HG03571 (cell line): ENCODE results near the gene P2RX7.
"Not testable (repeated sequence)": the region's sequence is repeated elsewhere in the genome, so short reads cannot be mapped to it uniquely, and the experiment has no call there.

Source experiments
- ATAC-seq: cut with Tn5 transposase; IDR thresholded peaks from one replicate; pipeline ENCODE4 v1.9.1; 2021; ENCODE audit not compliant: unreplicated experiment

Gene P2RX7

DNA sequence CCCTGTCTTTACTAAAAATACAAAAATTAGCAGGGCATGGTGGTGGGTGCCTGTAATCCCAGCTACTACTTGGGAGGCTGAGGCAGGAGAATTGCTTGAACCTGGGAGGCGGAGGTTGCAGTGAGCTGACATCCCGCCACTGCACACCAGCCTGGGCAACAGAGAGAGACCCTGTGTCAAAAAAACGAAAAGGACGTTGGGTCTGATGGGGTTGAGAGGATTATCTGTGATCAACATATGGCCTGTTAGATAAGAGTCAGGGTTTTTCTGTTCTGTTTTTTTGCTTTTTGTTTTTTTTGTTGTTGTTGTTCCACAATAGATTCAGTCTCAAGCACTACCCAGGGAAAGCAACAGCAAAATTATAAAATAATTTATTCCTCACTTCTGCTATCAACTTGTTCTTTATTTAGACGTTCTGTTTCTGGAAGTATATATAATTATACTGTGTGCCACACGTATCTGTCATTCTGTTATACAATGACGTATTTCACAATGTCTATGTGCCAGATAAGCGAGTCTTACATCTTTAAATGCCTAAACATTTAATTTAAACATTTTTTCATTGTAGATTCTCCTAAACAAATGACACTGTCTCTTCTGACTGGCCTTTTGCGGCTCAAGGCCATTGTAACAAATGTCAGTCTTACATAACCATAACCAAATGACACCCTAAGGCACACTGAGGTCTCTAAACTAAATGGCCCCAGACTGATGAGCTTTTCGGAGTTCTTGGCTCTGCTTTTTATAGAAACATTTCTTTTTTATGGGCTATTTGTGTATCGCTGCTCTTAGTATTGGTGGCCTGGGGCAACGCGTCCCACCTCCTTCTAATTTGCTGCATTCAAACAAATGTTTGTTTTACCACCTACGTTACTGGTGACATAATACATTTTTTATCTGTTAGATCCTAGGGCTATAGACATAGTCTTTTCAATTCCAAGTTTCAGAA, 70.0 kb downstream of the P2RX7 start:
- no peak for ATAC-seq

DNA sequence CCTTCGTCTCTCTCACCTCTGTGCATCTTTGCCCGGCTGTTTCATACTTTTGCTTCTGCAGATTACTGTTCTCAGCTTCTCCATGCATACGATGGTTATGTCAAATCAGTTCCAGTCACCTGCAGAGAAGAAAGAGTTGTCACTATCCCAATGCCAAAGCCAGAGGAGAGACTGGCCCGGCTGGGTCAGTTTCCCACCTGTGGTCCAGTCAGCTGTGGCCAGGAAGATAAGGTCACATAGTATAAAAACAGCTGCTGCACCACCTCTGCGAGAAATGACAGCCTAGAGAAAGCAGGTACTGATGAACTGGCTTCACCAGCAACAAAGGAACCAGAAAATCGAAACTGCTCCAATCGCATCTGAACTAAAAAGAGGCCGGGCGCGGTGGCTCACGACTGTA, 70.8 kb downstream of the P2RX7 start:
- no peak for ATAC-seq

- ATAC-seq: no peak
Measured at GRCh38 chr12:121205491-121205890, 72.8 kb downstream of the P2RX7 start.

DNA sequence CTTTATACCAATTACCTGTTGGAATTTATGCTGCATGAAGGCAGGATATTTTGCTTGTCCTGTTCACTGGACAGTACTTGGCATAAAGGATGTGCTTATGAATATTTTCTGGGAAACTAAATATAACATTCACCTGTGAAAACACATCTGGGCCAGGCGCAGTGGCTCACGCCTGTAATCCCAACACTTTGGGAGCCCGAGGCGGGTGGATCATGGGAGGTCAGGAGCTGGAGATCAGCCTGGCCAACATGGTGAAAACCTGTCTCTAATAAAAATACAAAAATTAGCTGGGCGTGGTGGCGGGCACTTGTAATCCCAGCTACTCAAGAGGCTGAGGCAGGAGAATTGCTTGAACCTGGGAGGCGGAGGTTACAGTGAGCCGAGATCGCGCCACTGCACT, 75.9 kb downstream of the P2RX7 start:
- not testable (repeated sequence) for ATAC-seq

GRCh38 chr12:121209221-121209620, 76.5 kb downstream of the P2RX7 start:
- no peak for ATAC-seq

- peak; percentile 77 for ATAC-seq
Measured at GRCh38 chr12:121209624-121210572, 77.2 kb downstream of the P2RX7 start, which contains the start of gene P2RX4. TSS of gene P2RX4 (plus strand) at chr12:121210129. CDS start at chr12:121210165, 36 bp downstream.

- no peak for ATAC-seq
Measured at GRCh38 chr12:121212875-121213274, 80.2 kb downstream of the P2RX7 start.

DNA sequence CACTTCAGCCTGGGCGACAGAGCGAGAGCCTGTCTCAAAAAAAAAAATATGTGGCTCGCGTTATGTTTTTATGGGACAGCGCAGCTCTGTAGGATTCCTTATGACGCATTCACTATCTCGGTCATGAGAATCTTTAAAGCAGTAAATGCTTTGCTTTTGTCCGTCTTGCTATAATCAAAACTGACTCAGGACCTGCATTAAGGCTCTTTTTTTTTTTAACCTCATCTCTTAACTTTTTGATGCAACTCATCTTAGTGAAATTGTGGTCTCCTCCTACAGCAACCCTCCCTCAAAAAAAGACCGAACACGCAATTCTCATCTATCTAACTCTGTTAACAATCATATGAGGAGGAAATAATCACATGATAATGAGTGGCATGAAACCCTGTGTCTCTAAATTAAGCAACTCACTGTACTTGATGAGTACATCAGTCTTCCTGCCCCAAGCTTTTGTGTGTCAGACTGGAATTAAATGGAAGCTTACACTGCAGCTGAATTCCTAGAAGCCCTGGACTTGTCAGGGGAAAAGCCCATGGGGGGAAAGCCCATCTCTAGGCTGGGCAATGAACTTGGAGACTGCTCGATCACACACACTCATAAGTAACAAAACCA, 81.6 kb downstream of the P2RX7 start:
- no peak for ATAC-seq

GRCh38 chr12:121214855-121215745, 82.4 kb downstream of the P2RX7 start:
- ATAC-seq: no peak

- no peak for ATAC-seq
Measured at GRCh38 chr12:121216102-121216501, 83.4 kb downstream of the P2RX7 start.

DNA sequence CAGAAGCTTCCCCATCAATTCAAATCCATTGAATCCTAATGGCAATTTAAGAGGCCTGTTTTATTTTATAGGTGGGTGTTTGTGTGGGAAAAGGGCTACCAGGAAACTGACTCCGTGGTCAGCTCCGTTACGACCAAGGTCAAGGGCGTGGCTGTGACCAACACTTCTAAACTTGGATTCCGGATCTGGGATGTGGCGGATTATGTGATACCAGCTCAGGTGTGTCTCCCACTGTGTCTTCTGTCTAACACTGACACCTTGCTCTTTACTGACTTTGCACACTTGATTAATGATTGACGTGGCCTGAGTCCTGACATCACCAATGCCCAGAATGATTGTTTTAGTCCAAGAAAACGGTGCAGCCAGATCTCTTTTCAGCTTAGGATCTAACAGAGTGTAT, 84.4 kb downstream of the P2RX7 start:
- no peak for ATAC-seq

DNA sequence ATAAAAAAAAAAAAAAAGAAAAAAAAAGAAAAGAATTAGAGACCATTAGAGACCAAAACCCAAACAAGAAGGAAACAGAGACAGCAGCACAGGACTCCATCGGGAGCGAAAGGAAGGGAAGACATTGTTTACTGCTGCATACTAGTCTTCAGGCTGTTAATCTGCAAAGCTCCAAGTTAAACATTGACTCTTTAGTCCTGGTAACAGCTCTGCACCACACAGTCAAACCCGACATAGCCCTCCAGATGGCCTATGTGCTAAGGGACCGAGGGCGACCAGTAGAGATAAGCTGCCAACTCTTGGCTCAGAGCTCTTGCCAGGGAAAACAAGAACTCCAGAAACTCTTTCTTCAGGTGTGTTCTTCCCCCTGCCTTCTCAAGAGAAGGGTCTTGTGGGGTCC, 85.1 kb downstream of the P2RX7 start:
- ATAC-seq: no peak

DNA sequence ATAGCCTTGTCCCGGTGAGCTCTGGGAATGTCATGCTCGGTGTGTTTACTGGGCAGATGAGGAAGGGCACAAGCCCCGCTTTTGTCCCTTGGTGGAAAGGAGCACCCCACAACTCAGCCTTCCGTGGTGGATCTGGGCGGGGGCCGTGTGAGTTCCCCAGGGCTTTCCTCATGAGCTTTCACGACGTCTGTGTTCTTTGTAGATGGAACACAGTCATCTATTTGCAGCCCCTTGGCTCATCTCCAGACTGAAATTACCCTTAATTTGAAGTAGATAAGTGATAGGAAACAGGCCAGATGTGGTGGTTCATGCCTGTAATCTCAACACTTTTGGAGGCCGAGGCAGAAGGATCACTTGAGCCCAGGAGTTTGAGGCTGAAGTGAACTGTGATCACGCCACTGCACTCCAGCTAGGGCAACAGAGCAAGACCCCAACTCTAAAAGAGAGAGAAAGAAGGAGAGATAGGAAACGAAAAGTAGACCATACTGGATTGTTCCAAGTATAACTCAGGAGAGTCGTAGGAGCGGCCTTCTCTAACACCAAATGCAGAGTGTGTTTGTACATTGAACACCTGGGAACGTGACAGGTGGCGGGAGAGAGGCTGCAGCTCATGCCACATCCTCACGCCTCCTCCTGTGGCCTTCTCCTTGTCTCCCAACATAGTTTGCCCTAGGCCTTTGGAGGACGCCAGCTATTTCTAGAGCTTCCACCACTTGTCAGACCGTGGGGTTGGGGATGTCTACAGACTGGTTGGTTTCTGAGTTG, 86.1 kb downstream of the P2RX7 start:
- ATAC-seq: no peak

DNA sequence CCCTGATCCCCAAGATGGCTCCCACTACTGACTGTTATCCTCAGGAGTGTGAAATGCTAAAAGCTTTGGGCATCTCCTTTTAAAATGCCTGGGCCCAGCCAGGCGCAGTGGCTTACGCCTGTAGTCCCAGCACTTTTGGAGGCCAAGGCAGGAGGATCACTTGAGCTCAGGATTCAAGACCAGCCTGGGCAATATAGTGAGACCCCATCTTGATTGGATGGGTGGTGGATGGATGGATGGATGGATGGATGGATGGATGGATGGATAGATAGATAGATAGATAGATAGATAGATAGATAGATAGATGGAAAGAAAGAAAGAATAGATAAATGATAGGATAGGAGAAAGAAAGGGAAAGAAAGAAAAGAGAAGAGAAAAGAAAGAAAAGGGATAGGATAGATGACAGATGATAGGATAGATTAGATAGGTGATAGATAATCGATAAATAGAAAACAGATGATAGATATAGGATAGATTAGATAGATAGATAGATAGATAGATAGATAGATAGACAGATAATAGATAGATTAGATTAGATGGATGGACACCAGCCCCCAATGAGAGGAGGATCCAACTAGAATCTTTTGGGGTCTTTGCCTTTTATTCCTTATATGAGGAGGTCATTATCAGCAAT, 86.8 kb downstream of the P2RX7 start:
- ATAC-seq: no peak

GRCh38 chr12:121222847-121223246, 90.2 kb downstream of the P2RX7 start:
- ATAC-seq: peak; percentile 29

- ATAC-seq: peak; percentile 51
Measured at GRCh38 chr12:121223292-121224285, 90.9 kb downstream of the P2RX7 start.

GRCh38 chr12:121224591-121224990, 91.9 kb downstream of the P2RX7 start:
- ATAC-seq: no peak

DNA sequence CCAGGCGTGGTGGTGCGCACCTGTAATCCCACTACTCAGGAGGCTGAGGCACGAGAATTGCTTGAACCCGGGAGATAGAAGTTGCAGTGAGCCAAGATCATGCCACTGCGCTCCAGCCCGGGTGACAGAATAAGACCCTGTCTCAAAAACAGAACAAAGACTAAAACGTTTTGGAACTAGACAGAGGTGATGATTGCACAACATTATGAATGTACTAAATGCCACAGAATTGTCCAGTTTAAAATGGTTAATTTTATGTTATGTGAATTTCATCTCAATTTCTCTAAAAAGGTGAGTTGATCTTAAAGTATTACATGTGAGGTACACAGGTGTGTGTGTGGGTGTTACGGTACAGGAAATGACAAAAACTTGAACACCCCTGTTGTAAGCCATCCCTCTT, 93.7 kb downstream of the P2RX7 start:
- no peak for ATAC-seq
